ENCODE measurements around the gene METTL25.

Gene METTL25

DNA sequence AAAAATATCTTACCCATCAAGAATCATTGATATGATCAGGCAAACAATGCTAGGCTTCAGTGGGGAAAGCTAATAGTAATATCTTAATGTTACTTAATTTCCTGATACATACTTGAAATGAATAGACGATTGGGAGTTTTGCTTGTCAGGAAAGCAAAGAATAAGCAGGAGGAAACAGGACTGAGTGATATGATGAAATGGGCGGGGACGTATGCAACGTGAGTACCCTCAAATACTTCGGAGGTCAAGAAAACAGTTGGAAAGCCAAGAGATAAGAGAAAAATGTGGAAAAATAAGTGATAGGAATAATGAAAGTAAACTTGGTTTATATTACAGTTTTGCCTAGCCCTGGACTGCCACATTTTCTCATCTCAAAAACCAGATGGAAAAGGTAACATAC is 49.2 kb downstream of the METTL25 start:
- DNase-seq: no peak

DNA sequence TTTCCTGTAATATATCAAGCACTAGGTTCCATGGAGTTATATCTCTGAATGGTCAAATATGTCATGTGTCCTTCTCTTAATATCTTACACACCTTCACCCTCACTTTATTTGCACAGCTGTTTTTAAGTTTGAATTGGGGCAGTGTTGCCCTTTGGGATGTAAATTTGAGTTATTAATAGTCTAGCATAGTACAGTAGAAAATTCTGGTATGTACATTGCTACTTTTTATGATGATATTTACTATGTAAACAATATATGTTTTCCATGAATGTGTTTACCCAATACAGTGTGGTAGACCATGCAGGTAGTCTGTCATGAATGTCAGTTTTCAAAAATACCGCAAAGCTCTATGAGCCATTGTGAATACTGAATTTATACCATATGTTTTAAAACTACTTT is 50.5 kb downstream of the METTL25 start:
- DNase-seq: no peak

DNA sequence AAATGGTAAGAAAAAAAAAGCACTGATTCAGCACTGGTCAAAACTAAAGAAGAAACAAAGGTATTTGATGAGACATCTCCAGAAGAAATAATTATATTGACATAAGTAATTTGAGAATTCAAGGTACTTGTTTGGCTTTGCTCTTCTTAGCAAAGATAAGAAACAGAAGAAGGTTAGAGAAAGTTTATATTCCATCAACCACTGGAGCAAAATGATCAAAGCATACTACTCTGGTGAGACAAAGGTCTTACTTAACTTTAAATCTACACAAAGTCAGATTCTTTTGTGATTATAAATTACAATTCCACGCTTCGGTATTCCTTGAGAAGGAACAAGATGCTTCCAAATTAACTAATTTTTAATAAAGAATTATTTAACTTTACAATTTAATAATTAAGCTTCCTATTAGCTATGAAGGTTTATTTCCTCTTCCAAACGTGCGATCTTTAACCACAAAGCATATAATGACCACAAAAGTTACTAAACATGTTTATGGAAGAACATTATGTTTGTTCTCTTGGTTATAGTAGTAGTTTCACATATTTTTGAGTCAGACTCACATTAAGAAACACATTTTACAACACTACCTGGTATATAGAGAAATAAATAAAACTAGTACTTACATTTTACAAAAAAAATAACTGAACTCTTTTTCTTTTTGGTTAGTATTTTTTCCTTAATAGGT is 53.4 kb downstream of the METTL25 start:
- no peak for DNase-seq

DNA sequence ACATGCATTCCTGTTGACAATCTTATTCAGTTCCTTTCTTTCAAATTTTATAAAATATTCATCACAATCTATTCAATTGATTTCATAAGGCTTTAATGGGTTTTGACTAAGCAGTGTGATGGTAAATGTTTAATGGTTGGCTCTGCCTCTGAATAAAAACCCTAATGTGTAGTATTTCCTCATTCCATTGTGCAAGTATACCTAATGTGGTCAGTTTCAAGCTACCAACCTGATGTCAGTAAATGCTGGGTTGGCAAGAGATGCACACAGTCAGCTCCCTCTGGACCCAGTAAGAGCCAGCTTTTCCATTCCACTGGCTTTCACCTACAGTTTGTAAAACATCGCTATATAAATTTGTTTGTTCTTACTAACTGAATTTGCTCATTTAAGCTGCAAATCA is 53.9 kb downstream of the METTL25 start:
- no peak for DNase-seq

DNA sequence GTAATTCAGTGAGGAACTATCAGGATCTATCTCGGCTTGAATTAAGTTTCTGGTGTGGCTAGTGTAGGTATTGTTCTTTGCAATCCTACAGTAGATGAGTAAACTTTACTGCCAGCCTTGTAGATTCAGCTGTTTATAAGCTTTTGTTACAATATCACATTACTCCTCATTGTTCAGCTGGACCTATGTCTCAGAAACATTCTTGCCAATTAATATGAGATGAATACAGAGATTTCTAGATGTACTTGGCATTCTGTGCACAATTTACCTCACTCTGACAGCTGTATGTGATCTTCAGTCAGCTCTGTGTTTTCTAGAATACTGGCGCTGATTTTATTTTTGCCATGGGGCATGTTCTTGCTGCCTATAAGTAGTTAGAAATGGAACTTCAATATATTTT is 55.7 kb downstream of the METTL25 start:
- DNase-seq: no peak

DNA sequence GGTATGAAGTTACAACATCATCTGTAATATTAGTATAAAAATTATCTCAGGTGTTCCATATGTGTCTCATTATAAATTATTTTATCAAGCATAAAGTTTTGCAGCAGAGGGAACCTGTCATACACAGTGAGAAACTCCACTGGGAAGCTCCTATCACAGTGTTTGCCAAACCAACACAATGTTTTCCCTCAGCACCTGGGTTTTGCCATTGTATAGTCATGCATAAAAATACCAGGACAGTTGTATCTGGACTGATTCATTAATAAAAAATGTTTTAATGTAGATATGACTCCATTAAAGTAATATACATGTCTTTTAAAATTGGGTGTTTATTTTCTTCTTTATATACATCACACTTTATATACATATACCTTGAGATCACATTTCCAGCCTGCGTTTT is 56.6 kb downstream of the METTL25 start:
- no peak for DNase-seq

DNA sequence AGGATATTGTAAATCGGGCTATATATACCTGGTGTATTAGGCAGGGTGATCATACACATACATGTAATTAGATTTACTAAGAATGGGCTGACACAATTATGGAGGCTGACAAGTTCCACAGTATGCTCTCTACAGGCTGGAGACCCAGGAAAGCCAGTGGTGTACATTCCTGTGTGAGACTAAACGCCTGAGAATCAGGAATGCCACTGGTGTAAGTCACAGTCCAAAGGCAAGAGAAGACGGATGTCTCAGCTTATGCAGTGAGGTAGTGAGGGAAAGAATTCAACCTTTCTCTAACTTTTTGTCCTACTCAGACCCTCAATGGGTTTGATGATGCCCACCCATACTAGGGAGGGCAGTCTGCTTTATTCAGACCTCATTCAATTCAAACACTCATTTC is 57.1 kb downstream of the METTL25 start:
- DNase-seq: peak; percentile 81

DNA sequence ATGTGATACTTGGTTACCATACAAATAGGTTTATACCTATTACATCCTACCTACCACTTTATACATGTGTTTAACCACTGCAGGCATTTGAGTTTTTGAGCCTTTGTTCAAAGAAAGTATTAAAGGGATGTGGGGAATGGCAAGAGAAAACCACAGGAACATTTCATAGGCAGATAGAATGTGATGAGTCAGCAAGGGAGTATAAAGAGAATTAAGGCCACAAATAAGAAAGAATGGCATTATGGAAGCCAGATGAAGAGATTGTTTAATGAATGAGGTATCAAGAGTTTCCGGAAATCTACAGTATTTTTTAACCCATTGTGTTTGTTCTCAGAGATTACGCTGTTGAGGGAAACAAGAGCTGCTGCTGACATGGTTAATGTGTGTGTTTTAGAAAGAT is 66.9 kb downstream of the METTL25 start:
- no peak for DNase-seq

DNA sequence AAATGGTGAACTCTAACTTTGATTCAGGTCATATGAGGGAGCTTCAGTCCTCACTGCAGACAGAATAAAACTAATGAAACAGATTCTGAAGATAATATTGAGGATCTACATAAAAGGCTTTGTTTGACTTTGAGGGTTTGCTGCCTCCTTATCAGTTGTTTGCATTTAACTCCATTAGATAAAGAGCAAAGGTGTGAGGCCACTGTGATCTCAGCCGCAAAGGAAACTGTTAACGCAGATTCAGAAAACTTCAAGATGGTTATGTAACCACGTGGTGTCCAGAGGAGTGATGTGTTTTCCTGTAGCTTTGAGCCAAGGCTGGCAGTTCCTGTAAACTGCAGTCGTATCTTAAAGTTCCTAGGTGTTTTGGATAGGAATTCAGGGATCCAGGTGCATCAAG is 67.8 kb downstream of the METTL25 start:
- no peak for DNase-seq

DNA sequence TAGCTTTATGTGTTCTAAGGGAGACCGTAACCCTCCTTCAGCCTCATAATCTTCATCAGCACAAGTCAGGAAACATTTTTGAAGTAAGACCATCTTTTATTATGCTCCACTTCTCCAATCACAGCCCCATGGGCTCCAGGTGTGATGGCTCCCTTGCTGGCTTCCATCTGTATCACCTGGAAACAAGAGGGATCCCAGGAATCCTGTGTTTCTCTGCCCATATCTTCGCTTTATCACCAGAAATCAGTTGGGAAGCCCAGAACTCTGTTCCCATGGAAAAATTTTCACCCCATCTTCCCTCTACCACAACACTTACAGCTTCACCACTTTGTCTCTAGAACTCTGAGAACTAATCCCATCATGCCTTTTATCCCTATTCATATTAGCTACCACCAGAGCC is 68.3 kb downstream of the METTL25 start:
- no peak for DNase-seq

DNA sequence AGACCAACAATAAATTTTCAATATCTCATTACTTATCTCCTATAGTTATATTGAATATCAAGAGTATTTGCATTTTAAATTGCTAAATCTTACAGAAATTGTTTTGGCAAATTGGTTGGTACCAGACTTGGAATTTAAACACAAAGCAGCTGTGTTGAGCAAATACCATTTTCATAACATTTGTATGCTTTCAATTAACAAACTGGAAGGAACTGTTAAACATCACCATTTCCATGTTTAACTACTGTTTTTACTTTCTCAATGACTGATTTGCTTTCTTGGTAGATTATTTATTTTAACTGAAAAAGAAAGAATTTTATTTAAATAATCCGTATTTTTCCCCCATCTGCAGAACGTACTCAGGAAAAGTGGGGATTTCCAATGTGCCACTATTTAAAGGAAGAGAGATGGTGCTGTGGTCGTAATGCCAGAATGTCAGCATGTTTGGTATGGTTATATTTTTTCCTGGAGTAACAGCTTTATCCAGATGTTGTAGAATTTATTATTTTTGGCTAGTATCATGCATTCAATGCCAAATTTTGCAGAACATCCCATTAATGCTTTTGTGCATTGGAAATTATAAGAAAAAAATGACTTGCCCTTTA is 72.3 kb downstream of the METTL25 start:
- DNase-seq: no peak

DNA sequence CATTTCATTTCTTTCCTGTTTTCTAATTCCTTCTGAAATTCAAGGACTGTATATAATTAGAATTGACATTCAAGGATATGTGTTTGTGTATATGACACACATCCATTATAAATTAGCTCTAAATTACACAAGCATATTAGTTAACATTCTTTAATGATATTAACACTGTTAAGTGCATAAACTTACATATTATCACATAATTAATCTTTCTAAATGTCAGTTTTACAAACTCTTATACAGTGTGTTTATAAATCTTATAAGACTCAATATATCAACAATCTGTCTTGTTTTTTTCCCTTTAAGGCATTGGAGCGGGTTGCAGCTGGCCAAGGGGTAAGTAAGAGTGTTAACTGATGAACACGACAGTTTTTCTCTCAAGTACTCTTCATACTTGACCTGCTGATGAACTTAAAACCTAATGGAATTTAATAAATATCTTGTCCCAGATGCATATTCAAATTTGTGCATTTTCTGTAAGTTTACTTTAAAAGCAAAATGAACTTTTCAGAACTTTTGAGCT is 76.1 kb downstream of the METTL25 start:
- DNase-seq: no peak

DNA sequence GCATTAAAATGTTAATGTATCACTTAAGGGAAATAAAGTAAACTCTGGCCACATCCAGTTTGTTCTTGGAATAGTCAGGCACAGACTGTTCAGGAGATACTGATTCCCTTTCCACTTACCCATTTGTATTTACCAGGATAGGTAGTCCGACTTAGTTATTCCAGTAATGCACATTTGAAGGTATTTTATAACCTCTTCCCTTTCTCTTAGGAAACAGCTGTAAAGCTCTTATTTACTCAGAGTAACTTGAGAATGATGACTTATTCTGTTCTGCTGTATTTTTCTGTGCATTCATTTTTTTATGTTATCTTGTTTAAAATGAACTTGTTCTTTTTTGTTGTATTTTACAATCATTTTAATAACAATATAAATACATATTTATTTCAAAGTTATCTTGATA is 78.0 kb downstream of the METTL25 start:
- no peak for DNase-seq

DNA sequence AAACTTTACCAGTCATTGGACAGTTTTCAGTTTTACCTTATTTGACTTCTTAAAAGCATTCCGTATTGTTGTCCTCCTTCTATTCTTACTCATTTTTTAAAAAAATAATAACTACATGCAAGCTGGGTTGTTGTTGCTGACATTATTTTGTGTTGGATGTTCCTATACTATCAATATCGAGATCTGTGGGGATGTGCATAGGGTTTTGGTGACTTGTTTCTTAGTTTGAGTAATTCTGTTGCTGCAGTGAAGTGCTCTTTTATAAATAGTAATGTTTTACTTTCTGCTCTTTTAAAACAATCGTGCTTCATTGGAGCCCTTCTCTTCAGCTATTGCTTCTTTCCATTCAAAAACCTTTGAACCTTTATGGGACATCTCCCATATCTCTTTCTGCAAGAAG is 79.4 kb downstream of the METTL25 start:
- DNase-seq: no peak

DNA sequence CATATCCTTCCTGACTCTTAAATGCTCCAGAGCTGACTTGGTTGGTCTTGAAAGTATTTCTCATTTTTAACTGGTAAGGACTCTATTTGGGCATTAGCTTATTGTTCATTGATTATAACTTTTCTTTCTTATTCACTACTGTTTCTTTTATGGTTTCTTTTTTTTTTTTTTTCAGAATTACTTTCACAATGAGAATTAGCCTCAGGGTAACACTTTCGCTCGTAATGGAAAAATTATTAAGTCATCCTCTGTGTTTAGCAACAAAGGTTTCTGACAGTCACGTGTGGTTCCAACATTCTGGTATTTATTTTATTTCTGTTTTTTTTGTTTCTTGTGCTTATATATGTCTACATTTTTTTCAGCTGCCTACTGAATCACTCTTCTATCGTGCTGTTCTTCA is 80.0 kb downstream of the METTL25 start:
- no peak for DNase-seq

DNA sequence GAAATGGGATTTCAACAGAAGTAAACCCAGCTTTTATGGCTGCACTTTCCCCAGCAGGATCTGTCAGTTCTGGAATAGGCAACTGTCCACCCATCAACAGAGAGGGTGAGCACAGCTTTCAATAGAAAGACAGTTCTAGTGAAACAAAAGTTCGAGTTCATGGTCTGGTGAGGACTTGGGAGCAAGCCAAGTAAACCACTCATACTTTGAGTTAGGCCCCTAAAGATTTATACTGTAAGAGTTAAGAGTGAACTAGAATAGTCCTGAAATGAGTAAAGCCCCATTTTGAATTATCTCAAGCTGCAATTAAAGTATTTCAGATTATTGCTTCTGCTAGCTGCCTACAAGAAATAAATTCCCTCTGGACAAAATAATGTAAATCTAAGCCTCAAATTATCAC is 82.6 kb downstream of the METTL25 start:
- DNase-seq: no peak

DNA sequence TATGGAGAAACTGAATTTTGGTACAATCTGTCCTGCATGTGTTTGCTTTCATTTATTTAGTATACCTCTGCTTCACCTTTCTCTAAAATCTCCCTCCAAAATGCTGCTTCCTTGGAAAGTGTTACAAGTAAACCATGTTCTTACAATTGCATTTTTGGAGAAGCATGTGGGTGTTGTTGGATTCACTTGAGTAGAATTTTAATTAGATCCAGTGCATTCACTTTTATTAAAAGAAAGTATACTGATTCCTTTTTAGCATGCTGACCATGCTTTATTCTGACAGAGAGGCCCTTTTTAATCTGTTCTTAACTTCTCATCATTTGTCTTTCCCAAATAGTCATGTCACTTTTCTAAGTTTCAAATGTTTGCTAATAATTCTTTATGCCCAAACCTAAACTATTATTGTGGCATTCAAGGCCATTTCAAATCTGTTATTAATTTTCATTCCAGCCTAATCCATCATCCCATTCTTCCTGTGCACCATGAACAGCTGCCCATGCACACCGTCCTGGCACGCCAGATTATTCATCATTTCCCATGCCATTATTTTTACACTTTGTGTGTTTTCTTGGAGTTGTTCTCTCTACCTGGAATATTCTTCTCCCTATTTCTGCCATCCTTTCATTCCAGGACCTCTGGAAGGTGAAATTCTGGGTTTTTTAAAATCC is 90.7 kb downstream of the METTL25 start:
- DNase-seq: no peak

DNA sequence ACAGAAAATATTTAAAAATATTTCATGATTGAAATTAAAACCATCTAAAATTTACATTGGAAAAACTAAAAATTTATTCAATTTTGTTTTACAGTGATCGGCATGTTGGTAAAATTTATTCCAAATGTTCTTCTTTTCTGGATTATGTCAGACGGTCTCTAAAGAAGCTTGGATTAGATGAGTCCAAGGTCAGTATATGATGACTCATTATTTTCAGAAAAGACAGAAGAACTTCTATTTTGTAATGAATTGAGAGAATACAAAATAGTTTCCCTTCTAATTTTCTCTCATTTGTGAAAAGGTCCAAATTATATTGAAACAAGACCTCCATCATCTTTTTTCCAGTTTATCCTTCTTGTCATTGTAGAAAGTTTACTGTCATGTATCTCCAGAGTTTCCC is 98.3 kb downstream of the METTL25 start:
- DNase-seq: no peak

DNA sequence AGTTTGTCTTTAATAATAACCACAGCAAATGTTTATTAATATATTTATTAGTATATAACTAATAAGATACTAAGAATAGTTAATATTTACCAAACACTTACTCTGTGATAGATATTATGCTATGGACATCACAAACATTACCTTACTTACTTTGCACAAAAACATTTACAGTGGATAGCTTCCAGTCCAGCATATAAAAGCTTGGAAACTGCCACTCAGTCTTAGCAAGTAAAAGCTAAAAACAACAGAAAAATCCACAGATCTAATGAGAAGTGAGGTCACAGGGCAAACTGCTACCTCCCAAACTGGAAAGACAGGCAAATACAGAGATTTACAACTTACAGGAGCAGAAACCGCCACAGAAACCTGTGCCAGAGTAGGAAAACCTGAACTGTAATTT is 99.8 kb downstream of the METTL25 start:
- DNase-seq: no peak

DNA sequence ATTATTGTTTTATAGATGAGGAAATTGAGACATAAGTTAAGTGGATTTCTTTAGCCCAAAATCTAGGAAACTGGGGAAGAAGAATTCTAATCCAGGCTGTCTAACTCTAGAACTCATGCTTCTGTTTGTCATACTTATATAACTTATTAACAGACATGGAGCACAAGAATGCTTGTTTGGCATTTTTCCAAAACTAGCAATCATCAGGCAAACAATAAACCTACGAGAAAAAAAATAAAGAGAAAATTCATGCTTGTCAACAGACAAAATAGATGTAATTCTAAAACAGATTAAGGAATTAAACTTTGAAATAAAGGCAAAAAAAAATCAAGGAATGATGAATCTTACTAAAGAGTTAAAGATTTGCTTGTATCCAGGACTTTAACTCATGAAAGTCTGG is 103.1 kb downstream of the METTL25 start:
- DNase-seq: no peak

DNA sequence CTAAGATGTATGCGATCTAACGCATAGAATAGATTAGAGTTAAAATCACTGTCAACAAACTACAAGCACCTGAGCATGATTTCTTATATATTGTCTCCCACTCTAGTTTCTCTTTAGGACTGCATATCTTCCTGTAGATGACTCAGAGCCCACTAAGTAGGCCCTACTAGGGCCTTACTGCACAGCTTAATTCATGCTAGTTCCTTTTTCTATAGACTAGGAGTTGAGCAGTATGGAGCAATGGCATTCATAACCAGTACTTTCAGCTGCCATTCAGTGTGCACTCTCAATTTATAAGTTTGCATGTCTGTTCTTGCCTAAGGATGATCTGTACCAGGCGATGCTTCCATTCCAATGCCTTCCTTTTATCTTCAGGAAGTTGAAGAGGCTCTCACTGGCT is 103.5 kb downstream of the METTL25 start:
- no peak for DNase-seq

DNA sequence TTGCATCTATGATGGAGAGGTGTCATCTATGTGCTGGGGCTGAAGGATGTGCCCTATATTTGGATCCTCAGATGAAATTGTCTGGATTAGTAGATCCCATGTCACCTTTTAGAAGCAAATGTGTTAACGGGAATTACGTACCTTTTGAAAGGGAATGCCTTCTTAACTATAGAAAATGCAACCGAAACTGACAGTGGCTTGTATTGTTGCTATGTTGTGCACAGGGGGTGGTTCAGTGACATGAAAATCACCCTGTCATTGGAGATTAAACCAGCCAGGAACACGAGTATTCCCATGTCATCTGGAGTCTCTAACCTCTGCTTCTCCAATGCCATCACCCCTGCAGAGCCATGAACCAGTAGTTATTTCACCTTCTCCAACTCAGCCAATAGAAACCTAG is 110.2 kb downstream of the METTL25 start:
- no peak for DNase-seq

DNA sequence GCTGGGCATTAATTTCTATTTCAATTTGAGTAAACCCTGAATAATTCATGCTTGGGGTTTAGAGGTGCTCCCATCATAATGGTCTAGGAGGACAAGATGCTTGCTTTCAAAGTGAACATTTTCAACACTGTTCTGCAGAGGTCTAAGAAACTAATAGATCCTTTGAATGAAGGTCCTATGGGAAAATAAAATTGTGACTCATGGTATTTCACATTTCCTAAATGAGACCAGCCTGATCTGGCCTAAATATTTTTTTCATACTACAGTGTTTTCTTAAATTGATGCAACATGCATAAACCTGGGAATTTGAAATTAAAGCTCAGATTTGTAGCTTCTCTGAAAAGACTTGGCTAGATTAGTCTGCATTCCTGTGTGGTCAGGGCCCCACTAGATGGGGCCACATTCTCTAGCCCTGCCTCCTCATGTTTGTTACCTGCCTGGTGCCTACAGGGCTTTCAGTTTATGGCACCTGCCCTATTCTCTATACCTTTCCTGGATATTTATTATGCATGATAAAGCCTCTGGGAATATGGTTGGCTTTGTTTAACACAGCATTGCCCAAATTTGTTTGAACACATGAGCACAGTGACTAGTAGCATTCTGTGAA is 112.7 kb downstream of the METTL25 start:
- peak; percentile 38 for DNase-seq

Measured in islet precursor cell (in vitro differentiated cells).